Tibial nerve (tissue), 3 donors: ENCODE measurements around the gene PRUNE2.

Experiments
- CTCF ChIP-seq, 5 experiments: fragments of 200-600 bp in 3 of 5; fragments of 450-650 bp in 2 of 5; sonication (generic) in 3 of 5; IDR thresholded peaks; one replicate each; pipeline ENCODE4 v1.5.1; 2016 to 2019; ENCODE audit warnings: antibody characterized with exemption in 5 of 5, mild to moderate bottlenecking in 3 of 5, moderate library complexity in 2 of 5
- POLR2A ChIP-seq, 2 donors: fragments of 450-650 bp; IDR thresholded peaks; one replicate each; pipeline ENCODE4 v1.6.1; 2017; ENCODE audit warnings: antibody characterized with exemption in 2 of 2, mild to moderate bottlenecking in 2 of 2, moderate library complexity in 2 of 2

- TF ChIP-seq CTCF (IDR thresholded peaks at IDR 0.05) (no peak), POLR2A (IDR thresholded peaks at IDR 0.05) (no peak)
These were observed 4.9 kb upstream of the PRUNE2 start for GRCh38 chr9:76910861-76911260.
